GM12864 (cell line): Measurements from ENCODE around the gene C1GALT1C1L.
"Not testable (repeated sequence)": the region's sequence is repeated elsewhere in the genome, so short reads cannot be mapped to it uniquely, and the experiment has no call there.

ENCODE experiments used
- DNase-seq: peaks from one replicate; pipeline ENCODE4 v3.0.0-alpha.2; 2011; ENCODE audit warnings: low read depth
- H3K4me3 ChIP-seq: 2 replicates; pipeline ENCODE4 v1.5.1; 2011; ENCODE audit warnings: mild to moderate bottlenecking, low read depth, low read length, control low read depth
- TF ChIP-seq, protein P1 (sequence below): IDR thresholded peaks from 2 replicates; pipeline ENCODE4 v1.5.1; 2011; ENCODE audit warnings: low read depth, mild to moderate bottlenecking, moderate library complexity, low read length, control low read depth, inconsistent platforms; ENCODE audit errors: missing control alignments

The C1GALT1C1L gene

DNA sequence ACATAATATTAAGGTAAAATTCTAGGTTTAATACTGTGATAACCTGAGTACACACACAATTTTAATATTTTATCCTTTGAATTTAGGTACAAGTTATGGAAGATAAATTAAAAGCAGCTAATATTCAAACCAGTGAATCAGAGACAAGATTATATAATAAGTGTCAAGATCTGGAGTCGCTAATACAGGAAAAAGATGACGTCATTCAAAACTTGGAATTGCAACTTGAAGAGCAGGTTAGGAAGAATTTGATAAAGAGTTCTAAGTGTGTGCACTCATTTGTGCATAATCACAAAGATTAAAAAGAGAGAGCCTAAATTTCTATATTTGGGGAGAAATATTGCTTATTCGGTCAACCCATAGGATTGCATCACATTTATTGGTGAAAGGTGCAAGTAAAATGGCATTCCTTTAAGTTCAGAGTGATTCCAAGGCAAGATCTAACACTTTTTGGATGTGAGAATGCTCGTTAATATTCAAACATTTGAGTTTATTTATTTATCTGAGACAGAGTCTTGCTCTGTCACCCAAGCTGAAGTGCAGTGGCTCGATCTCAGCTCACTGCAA is 16.3 kb upstream of the C1GALT1C1L start:
- H3K4me3 ChIP-seq = no peak overlapping the region
- TF ChIP-seq, protein P1, sequence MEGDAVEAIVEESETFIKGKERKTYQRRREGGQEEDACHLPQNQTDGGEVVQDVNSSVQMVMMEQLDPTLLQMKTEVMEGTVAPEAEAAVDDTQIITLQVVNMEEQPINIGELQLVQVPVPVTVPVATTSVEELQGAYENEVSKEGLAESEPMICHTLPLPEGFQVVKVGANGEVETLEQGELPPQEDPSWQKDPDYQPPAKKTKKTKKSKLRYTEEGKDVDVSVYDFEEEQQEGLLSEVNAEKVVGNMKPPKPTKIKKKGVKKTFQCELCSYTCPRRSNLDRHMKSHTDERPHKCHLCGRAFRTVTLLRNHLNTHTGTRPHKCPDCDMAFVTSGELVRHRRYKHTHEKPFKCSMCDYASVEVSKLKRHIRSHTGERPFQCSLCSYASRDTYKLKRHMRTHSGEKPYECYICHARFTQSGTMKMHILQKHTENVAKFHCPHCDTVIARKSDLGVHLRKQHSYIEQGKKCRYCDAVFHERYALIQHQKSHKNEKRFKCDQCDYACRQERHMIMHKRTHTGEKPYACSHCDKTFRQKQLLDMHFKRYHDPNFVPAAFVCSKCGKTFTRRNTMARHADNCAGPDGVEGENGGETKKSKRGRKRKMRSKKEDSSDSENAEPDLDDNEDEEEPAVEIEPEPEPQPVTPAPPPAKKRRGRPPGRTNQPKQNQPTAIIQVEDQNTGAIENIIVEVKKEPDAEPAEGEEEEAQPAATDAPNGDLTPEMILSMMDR = no peak

DNA sequence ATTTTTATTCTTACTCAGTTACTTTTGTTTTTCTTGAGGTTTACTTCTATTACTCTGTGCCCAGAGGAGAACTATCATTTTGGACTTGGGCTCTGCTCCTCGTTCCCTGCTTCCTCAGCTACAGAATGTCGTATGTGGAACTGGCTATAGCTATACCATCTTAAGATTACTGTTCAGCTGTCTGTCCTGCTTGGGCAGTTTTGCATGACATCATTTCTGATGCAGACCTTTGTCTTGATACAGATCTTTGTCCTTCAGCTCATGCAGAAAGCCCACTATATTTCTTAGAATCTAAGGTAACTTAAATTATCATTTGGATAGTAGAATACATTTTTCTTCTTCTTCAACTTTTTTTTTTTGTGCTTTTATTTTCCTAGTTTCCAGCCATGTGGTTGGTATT is 13.8 kb upstream of the C1GALT1C1L start:
- TF ChIP-seq, protein P1 = no peak

More for the DNA sequence above, 16.3 kb upstream of the C1GALT1C1L start:
- DNase-seq = no peak

DNA sequence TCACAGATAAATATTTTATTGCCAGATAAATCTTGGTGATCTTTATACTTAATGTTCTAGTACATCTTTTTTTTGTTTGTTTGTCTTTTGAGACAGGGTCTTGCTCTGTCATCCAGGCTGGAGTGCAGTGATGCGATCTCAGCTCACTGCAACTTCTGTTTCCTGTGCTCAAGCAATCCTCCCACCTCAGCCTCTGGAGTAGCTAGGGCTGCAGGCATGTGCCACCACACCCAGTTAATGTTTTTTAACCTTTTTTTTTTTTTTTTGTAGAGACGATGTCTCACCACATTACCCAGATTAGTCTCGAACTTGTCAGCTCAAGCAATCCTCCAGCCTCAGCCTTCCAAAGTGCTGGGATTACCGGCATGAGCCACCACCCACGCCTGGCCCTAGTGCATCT is 9.1 kb upstream of the C1GALT1C1L start:
- H3K4me3 ChIP-seq = no peak overlapping the region
- TF ChIP-seq, protein P1 = no peak
- no peak for DNase-seq

More for the DNA sequence above, 13.8 kb upstream of the C1GALT1C1L start:
- DNase-seq = no peak
- no peak overlapping the region for H3K4me3 ChIP-seq

DNA sequence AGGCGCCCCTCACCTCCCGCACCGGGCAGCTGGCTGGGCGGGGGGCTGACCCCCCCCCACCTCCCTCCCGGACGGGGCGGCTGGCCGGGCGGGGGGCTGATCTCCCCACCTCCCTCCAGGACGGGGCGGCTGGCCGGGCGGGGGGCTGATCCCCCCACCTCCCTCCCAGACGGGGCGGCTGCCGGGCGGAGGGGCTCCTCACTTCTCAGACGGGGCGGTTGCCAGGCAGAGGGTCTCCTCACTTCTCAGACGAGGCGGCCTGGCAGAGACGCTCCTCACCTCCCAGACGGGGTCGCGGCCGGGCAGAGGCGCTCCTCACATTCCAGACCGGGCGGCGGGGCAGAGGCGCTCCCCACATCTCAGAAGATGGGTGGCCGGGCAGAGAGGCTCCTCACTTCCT is 1.6 kb upstream of the C1GALT1C1L start:
- H3K4me3 ChIP-seq, DNase-seq: not testable (repeated sequence)

DNA sequence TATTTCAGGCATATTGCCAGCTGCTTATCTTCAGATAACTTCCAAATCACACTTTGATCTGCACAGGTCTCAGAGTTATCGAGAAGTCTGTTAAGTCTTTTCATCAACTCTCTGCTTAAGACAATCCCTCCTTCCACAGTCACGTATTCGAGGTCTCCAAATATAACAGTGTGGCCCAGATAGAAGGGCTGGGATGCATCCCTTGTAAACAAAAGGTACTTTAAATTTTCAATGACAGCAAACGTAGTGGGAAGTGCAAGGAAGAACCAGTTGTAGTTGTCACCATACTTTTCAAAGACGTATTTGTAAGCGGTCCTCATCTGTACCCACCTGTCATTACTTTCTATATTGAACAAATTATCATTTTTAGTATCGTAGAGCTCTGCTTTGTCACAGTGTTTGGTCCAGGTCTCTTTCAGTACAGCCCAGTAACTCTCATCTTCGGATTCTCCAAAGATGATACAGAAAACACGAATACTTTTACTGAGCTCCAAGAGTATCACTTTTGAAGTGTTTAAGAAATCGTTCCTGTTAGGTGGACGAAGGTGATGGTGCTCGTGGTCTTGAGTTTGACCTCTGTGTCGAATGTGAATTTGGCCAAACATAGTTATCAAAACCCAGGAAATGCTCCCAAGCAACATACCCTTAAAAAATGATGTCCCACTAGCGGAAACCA is 445 bp downstream of the C1GALT1C1L start:
- TF ChIP-seq, protein P1 = no peak
- no peak overlapping the region for H3K4me3 ChIP-seq
- DNase-seq = no peak

DNA sequence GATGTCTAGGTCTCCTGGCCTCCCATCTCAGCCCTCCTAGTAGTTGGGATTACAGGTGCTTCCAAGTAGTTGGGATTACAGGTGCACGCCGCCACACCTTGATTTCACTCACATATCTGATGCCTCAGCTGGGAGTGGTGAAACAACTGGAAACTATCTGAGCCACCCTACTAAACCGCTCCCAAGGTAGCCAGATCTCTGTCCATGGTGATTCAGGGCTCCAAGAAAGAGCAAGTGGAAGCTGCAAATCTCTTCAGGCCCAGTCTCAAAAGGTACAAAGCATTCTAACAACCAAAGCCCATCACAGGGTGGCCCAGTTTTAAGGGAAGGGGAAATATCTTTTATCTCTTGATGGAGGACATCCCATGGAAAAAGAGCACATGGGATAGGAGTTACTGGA is 19.0 kb downstream of the C1GALT1C1L start:
- DNase-seq = no peak
- H3K4me3 ChIP-seq = no peak overlapping the region
- TF ChIP-seq, protein P1 = no peak

DNA sequence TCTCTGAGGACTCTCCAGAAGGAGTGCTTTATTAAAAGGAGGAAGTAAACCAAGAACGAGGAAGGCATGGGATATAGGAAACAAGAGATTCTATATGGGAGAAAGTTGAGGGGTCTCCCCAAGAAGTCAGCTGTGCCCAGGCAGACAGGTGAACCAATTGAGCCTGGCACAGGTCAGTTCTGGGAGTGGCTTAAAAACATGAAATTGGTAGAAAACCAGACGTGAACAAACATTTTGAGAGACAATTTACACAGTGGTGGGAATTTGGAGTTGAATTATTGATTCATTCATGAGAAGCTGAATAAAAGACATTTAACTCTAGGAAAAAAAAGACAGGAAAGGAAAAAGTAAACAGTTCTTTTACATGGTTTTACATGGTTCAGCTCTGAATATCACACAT is 22.7 kb downstream of the C1GALT1C1L start:
- no peak for DNase-seq
- TF ChIP-seq, protein P1 = no peak
- H3K4me3 ChIP-seq = no peak overlapping the region
